ENCODE data around the gene NARS2.

- TF ChIP-seq POLR2AphosphoS5 (IDR thresholded peaks at IDR 0.05) = peak; percentile 34 to 56
- no peak for TF ChIP-seq CTCF (IDR thresholded peaks at IDR 0.05)
Observed at GRCh38 chr11:78420796-78421209, 153.9 kb downstream of the NARS2 start.
